HS-27A (cell line): ENCODE data around the gene WWOX.

Source experiments
- DNase-seq: peaks from one replicate; pipeline ENCODE4 v3.0.0-alpha.2; 2012; ENCODE audit warnings: low read depth, missing footprints

The WWOX gene

GRCh38 chr16:79072517-79072916 is 973.1 kb downstream of the WWOX start:
- DNase-seq: no peak

- no peak for DNase-seq
Measured at GRCh38 chr16:79073566-79073965, 974.1 kb downstream of the WWOX start.

GRCh38 chr16:79074541-79074940 is 975.1 kb downstream of the WWOX start:
- DNase-seq: no peak

GRCh38 chr16:79074951-79075350 is 975.5 kb downstream of the WWOX start:
- no peak for DNase-seq

GRCh38 chr16:79076047-79076767 is 976.8 kb downstream of the WWOX start:
- no peak for DNase-seq

- no peak for DNase-seq
Measured at GRCh38 chr16:79077346-79077745, 977.9 kb downstream of the WWOX start.

GRCh38 chr16:79079656-79080420 is 980.4 kb downstream of the WWOX start:
- DNase-seq: no peak

- no peak for DNase-seq
Measured at GRCh38 chr16:79081297-79082066, 982.0 kb downstream of the WWOX start.

GRCh38 chr16:79082970-79083369 is 983.5 kb downstream of the WWOX start:
- DNase-seq: no peak

GRCh38 chr16:79083508-79084299 is 984.2 kb downstream of the WWOX start:
- DNase-seq: no peak

GRCh38 chr16:79088971-79089370 is 989.5 kb downstream of the WWOX start:
- DNase-seq: no peak

GRCh38 chr16:79089735-79090284 is 990.4 kb downstream of the WWOX start:
- no peak for DNase-seq

- no peak for DNase-seq
Measured at GRCh38 chr16:79090966-79091365, 991.5 kb downstream of the WWOX start.

- DNase-seq: no peak
Measured at GRCh38 chr16:79092846-79093245, 993.4 kb downstream of the WWOX start.

- DNase-seq: no peak
Measured at GRCh38 chr16:79093554-79093967, 994.1 kb downstream of the WWOX start.

- DNase-seq: no peak
Measured at GRCh38 chr16:79096246-79096645, 996.8 kb downstream of the WWOX start.

GRCh38 chr16:79097166-79097565 is 997.7 kb downstream of the WWOX start:
- DNase-seq: no peak

GRCh38 chr16:79097771-79098170 is 998.3 kb downstream of the WWOX start:
- no peak for DNase-seq

GRCh38 chr16:79098907-79099306 is 999.5 kb downstream of the WWOX start:
- DNase-seq: no peak

GRCh38 chr16:79099716-79100115 is 1000.3 kb downstream of the WWOX start:
- no peak for DNase-seq

GRCh38 chr16:79100447-79100846 is 1001.0 kb downstream of the WWOX start:
- no peak for DNase-seq

GRCh38 chr16:79101491-79101890 is 1002.0 kb downstream of the WWOX start:
- DNase-seq: no peak
